ENCODE results near the gene TIPARP.

TIPARP gene

GRCh38 chr3:156675830-156676767, 1.7 kb downstream of the TIPARP start:
- DNase-seq (ENCODE audit: low read depth): peak; percentile 88

- no peak for DNase-seq (ENCODE audit: low read depth)
Observed at GRCh38 chr3:156676768-156677479, 2.5 kb downstream of the TIPARP start.

- peak; percentile 39 for DNase-seq (ENCODE audit: low read depth)
Observed at GRCh38 chr3:156677536-156677935, 3.1 kb downstream of the TIPARP start.

- no peak for DNase-seq (ENCODE audit: low read depth)
Observed at GRCh38 chr3:156678197-156678596, 3.8 kb downstream of the TIPARP start.

GRCh38 chr3:156680243-156680914, 6.0 kb downstream of the TIPARP start:
- no peak for DNase-seq (ENCODE audit: low read depth)

GRCh38 chr3:156681002-156681401, 6.6 kb downstream of the TIPARP start:
- DNase-seq (ENCODE audit: low read depth): peak; percentile 87

- DNase-seq (ENCODE audit: low read depth): no peak
Observed at GRCh38 chr3:156682501-156682900, 8.1 kb downstream of the TIPARP start.

- no peak for DNase-seq (ENCODE audit: low read depth)
Observed at GRCh38 chr3:156682963-156683362, 8.6 kb downstream of the TIPARP start.

- DNase-seq (ENCODE audit: low read depth): peak; percentile 81
Observed at GRCh38 chr3:156685198-156685597, 10.8 kb downstream of the TIPARP start.

- no peak for DNase-seq (ENCODE audit: low read depth)
Observed at GRCh38 chr3:156685752-156686151, 11.4 kb downstream of the TIPARP start.

GRCh38 chr3:156687023-156687422, 12.6 kb downstream of the TIPARP start:
- no peak for DNase-seq (ENCODE audit: low read depth)

- no peak for DNase-seq (ENCODE audit: low read depth)
Observed at GRCh38 chr3:156688632-156689452, 14.5 kb downstream of the TIPARP start.

GRCh38 chr3:156689608-156690007, 15.2 kb downstream of the TIPARP start:
- no peak for DNase-seq (ENCODE audit: low read depth)

GRCh38 chr3:156691920-156692319, 17.5 kb downstream of the TIPARP start:
- DNase-seq (ENCODE audit: low read depth): peak; percentile 63

- peak; percentile 15 for DNase-seq (ENCODE audit: low read depth)
Observed at GRCh38 chr3:156693166-156693565, 18.8 kb downstream of the TIPARP start.

GRCh38 chr3:156694536-156694935, 20.1 kb downstream of the TIPARP start:
- no peak for DNase-seq (ENCODE audit: low read depth)

- peak; percentile 10 for DNase-seq (ENCODE audit: low read depth)
Observed at GRCh38 chr3:156702367-156702766, 28.0 kb downstream of the TIPARP start.

- no peak for DNase-seq (ENCODE audit: low read depth)
Observed at GRCh38 chr3:156704370-156705036, 30.1 kb downstream of the TIPARP start.

GRCh38 chr3:156705761-156706616, 31.6 kb downstream of the TIPARP start:
- no peak for DNase-seq (ENCODE audit: low read depth)

GRCh38 chr3:156707588-156707987, 33.2 kb downstream of the TIPARP start:
- no peak for DNase-seq (ENCODE audit: low read depth)
